HG02884 (cell line): Measurements from ENCODE around the gene MYL4.
"Not testable (repeated sequence)": the region's sequence is repeated elsewhere in the genome, so short reads cannot be mapped to it uniquely, and the experiment has no call there.

Source experiments
- ATAC-seq: cut with Tn5 transposase; IDR thresholded peaks from one replicate; pipeline ENCODE4 v1.9.1; 2021; ENCODE audit warnings: mild to moderate bottlenecking, moderate library complexity; ENCODE audit not compliant: unreplicated experiment

MYL4 gene

GRCh38 chr17:47208744-47209488 lies at the start of gene MYL4:
TSS of gene MYL4 (plus strand) at chr17:47209348. CDS start at chr17:47209423, 75 bp downstream.
- ATAC-seq, result no peak

- ATAC-seq, result no peak
Observed at GRCh38 chr17:47162013-47162622, 47.0 kb upstream of the MYL4 start.

DNA sequence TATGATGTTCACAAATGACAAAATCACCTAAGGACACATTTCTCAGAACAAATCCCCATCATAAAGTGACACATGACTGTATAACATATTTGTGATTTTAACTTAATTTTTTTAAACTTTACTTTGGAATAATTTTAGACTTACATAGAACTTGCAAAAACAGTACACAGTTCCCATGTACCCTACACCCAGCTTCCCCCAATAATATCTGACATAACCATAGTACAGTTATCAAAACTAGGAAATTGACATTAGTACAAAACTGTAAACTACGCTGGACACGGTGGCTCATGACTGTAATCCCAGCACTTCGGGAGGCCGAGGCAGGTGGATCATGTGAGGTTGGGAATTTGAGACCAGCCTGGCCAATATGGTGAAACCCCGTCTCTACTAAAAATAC lies 44.9 kb upstream of the MYL4 start:
- no peak for ATAC-seq

DNA sequence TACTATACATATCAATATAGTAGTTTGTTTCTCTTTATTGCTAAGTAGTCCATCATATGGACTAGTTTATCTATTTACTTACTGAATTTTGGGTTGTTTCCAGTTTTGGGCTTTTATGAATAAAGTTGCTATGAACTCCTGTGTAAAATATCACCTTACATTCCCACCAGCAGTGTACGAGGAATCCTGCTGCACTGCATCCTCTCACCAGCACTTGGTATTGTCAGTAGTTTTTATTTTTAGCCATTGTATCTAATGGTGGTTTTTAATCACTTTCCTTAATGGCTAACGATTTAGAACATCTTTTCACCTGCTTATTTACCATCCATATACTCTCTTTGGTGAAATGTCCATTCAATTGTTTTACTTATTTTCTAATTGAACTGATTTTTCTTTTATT lies 44.0 kb upstream of the MYL4 start:
- no peak for ATAC-seq

DNA sequence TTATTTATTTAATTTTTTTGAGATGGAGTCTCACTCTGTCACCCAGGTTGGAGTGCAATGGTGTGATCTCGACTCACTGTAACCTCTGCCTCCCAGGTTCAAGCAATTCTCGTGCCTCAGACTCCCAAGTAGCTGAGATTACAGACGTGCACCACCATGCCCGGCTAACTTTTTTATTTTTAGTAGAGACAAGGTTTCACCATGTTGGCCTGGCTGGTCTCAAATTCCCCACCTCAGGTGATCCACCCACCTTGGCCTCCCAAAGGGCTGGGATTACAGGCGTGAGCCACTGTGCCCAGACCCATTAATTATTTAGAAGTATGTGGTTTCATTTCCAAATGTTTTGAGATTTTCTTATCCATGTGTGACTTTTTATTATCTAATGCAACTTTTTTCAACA lies 42.3 kb upstream of the MYL4 start:
- ATAC-seq, result not testable (repeated sequence)

- not testable (repeated sequence) for ATAC-seq
Observed at GRCh38 chr17:47168896-47169295, 40.3 kb upstream of the MYL4 start.

- no peak for ATAC-seq
Observed at GRCh38 chr17:47170710-47171109, 38.4 kb upstream of the MYL4 start.

- ATAC-seq, result no peak
Observed at GRCh38 chr17:47172696-47173565, 36.2 kb upstream of the MYL4 start.

GRCh38 chr17:47174823-47175222 lies 34.3 kb upstream of the MYL4 start:
- ATAC-seq, result not testable (repeated sequence)

DNA sequence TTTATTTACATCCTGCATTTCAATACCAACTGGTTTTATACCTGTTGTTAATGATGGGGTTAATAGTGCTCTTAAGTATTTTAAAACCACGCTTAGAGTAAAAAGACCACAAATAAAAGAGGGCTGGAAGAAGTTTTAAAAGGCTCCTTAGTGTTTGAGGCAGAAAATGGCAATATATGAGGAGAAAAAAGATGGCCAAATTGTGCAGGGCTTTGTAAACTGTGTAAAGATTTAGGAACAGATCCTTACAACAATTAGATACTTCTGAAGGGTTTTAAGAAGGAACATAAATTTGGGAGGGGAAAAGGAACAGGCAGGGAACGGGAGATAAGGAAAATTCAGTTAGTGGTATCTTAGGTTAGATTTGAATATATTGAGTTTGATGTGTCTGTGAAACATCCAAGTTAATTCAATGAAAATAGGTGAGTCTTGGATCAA lies 32.7 kb upstream of the MYL4 start:
- ATAC-seq, result no peak

DNA sequence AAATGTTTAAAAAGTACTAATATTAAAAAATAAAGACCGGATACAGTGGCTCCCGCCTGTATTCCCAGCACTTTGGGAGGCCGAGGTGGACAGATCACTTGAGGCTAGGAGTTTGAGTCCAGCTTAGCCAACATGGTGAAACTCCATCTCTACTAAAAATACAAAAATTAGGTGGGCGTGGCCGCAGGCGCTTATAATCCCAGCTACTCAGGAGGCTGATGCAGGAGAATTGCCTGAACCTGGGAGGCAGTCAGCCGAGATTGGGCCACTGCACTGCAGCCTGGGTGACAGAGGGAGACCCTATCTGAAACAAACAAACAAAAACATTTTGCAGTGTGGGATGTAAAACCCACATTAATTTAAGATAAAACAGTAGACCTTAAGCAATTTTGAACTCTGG lies 31.9 kb upstream of the MYL4 start:
- ATAC-seq, result no peak

GRCh38 chr17:47179141-47179540 lies 30.0 kb upstream of the MYL4 start:
- no peak for ATAC-seq

DNA sequence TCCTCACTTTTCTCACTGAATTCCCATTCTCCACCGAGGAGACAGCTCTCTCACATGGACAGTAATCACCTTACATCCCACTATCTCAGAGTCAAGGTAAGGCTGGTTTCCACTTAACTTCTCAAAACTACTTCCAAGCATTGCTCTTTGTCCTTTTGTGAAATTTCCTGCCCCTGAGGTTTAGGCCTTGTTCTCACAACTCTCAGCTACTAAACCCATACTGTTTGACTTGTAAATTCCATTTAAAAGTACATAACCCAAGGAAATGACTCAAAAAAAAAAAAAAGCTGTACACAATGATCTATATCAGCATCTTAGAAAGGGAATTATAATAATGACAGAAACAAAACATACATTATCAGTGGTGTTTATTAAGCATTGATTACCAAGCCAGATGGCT lies 28.8 kb upstream of the MYL4 start:
- no peak for ATAC-seq

- ATAC-seq, result not testable (repeated sequence)
Observed at GRCh38 chr17:47180988-47181387, 28.2 kb upstream of the MYL4 start.

DNA sequence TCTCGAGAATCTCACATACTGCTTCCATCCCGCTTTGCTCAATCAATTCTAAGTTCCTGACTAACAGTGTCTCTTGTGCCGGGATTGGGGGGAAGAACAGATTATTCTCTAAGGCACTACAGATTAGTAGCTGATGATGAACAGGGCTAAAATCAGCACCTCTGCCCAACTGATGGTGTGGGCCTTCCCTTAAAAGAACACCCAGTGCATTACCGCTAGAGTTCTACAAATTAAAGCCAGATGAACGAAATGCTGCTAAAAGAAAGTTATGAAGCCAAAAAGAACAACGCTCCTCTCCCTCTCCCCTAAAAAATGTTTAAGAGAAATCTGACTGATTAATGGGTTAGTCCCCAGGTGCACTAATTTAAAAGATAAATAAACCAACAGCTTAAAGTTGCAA lies 24.5 kb upstream of the MYL4 start:
- ATAC-seq, result no peak

GRCh38 chr17:47188271-47188875 lies 20.8 kb upstream of the MYL4 start:
- no peak for ATAC-seq

GRCh38 chr17:47188876-47189731 lies 20.0 kb upstream of the MYL4 start, which contains the start of gene CDC27:
TSS of gene CDC27 (minus strand) at chr17:47189295. CDS start at chr17:47189172, 123 bp downstream.
- peak; percentile 91 for ATAC-seq

GRCh38 chr17:47189732-47190237 lies 19.4 kb upstream of the MYL4 start:
- no peak for ATAC-seq

- ATAC-seq, result no peak
Observed at GRCh38 chr17:47190243-47190642, 18.9 kb upstream of the MYL4 start.

GRCh38 chr17:47190770-47191169 lies 18.4 kb upstream of the MYL4 start:
- no peak for ATAC-seq
